ENCODE results near the gene HSD17B4.
A peak's percentile ranks its signal among the peaks of the same experiment; 100 is the strongest.

HSD17B4 gene

GRCh38 chr5:119452373-119453039, at the start of gene HSD17B4:
TSS of gene HSD17B4 (plus strand) at chr5:119452497. CDS start at chr5:119452576, 79 bp downstream.
- Histone ChIP-seq H3K79me2 (ENCODE audit: low read length) (peaks cover 13% of the 10 kb centered on the region), H3K4me1 (ENCODE audit: low read length) (peaks cover 37% of the 10 kb centered on the region), H3K36me3 (replicated peaks; ENCODE audit: low read depth, low read length) (no peaks in the 10 kb centered on the region), H3K27me3 (ENCODE audit: low read depth, low read length) (no peaks in the 10 kb centered on the region), H2AFZ (ENCODE audit: low read depth, low read length) (peak within 1 kb of the TSS; percentile 86), H3K4me2 (ENCODE audit: low read length) (peak within 1 kb of the TSS; percentile 92), H3K4me3 (ENCODE audit: low read length) (peak within 1 kb of the TSS; percentile 94), H4K20me1 (ENCODE audit: insufficient read depth, low read length) (no peaks in the 10 kb centered on the region), H3K27ac (ENCODE audit: low read length) (peak within 1 kb of the TSS; percentile 38), H3K9ac (ENCODE audit: low read length) (peak within 1 kb of the TSS; percentile 73), H3K9me3 (ENCODE audit: insufficient read depth, low read length) (no peaks in the 10 kb centered on the region)
- no peak for TF ChIP-seq CTCF (IDR thresholded peaks at IDR 0.05; ENCODE audit: low read depth, low read length)
- no peak for TF ChIP-seq EZH2phosphoT487 (IDR thresholded peaks at IDR 0.05; ENCODE audit: low read depth)

- TF ChIP-seq CTCF (IDR thresholded peaks at IDR 0.05; ENCODE audit: low read depth, low read length) (no peak), EZH2phosphoT487 (IDR thresholded peaks at IDR 0.05; ENCODE audit: low read depth) (no peak)
- H3K9me3 ChIP-seq (ENCODE audit: insufficient read depth, low read length), result no peaks in the 10 kb centered on the region
- H4K20me1 ChIP-seq (ENCODE audit: insufficient read depth, low read length), result no peaks in the 10 kb centered on the region
- no peak overlapping the region for H3K9ac ChIP-seq (ENCODE audit: low read length)
- H3K36me3 ChIP-seq (replicated peaks; ENCODE audit: low read depth, low read length), result no peaks in the 10 kb centered on the region
- no peak overlapping the region for H3K4me2 ChIP-seq (ENCODE audit: low read length)
- H2AFZ ChIP-seq (ENCODE audit: low read depth, low read length), result no peak overlapping the region
- peaks cover 3% of the 10 kb centered on the region; the same call in 1 of the 2 replicates for H3K79me2 ChIP-seq (ENCODE audit: low read length)
- no peak overlapping the region for H3K4me3 ChIP-seq (ENCODE audit: low read length)
- H3K27me3 ChIP-seq (ENCODE audit: low read depth, low read length), result no peaks in the 10 kb centered on the region
- peaks cover 63% of the 10 kb centered on the region for H3K4me1 ChIP-seq (ENCODE audit: low read length)
- H3K27ac ChIP-seq (ENCODE audit: low read length), result no peak overlapping the region
Measured at GRCh38 chr5:119402555-119402954, 49.7 kb upstream of the HSD17B4 start.

GRCh38 chr5:119404033-119404432, 48.3 kb upstream of the HSD17B4 start:
- no peaks in the 10 kb centered on the region for H3K27me3 ChIP-seq (ENCODE audit: low read depth, low read length)

GRCh38 chr5:119405419-119405818, 46.9 kb upstream of the HSD17B4 start:
- H3K79me2 ChIP-seq (ENCODE audit: low read length), result no peaks in the 10 kb centered on the region
- H3K27me3 ChIP-seq (ENCODE audit: low read depth, low read length), result no peaks in the 10 kb centered on the region
- peaks cover 54% of the 10 kb centered on the region for H3K4me1 ChIP-seq (ENCODE audit: low read length)
- no peak overlapping the region for H2AFZ ChIP-seq (ENCODE audit: low read depth, low read length)
- TF ChIP-seq EZH2phosphoT487 (IDR thresholded peaks at IDR 0.05; ENCODE audit: low read depth) (no peak), CTCF (IDR thresholded peaks at IDR 0.05; ENCODE audit: low read depth, low read length) (no peak)
- no peaks in the 10 kb centered on the region for H3K36me3 ChIP-seq (replicated peaks; ENCODE audit: low read depth, low read length)
- H3K4me3 ChIP-seq (ENCODE audit: low read length), result no peak overlapping the region
- H3K4me2 ChIP-seq (ENCODE audit: low read length), result peak overlapping the region; percentile 6; the same call in 1 of the 2 replicates
- no peaks in the 10 kb centered on the region for H4K20me1 ChIP-seq (ENCODE audit: insufficient read depth, low read length)
- no peak overlapping the region for H3K9ac ChIP-seq (ENCODE audit: low read length)
- no peak overlapping the region for H3K27ac ChIP-seq (ENCODE audit: low read length)
- H3K9me3 ChIP-seq (ENCODE audit: insufficient read depth, low read length), result no peaks in the 10 kb centered on the region

More at GRCh38 chr5:119404033-119404432, 48.3 kb upstream of the HSD17B4 start:
- TF ChIP-seq EZH2phosphoT487 (IDR thresholded peaks at IDR 0.05; ENCODE audit: low read depth), result no peak
- H3K4me2 ChIP-seq (ENCODE audit: low read length), result peak overlapping the region; percentile 64
- H3K36me3 ChIP-seq (replicated peaks; ENCODE audit: low read depth, low read length), result no peaks in the 10 kb centered on the region
- H3K27ac ChIP-seq (ENCODE audit: low read length), result 0 out of 2 replicates have a peak overlapping the region, but pooled peaks have one; percentile 8
- no peak overlapping the region for H3K9ac ChIP-seq (ENCODE audit: low read length)
- no peak overlapping the region for H3K4me3 ChIP-seq (ENCODE audit: low read length)
- no peaks in the 10 kb centered on the region for H3K9me3 ChIP-seq (ENCODE audit: insufficient read depth, low read length)
- no peak overlapping the region for H2AFZ ChIP-seq (ENCODE audit: low read depth, low read length)
- no peaks in the 10 kb centered on the region for H4K20me1 ChIP-seq (ENCODE audit: insufficient read depth, low read length)
- no peaks in the 10 kb centered on the region for H3K79me2 ChIP-seq (ENCODE audit: low read length)
- peaks cover 52% of the 10 kb centered on the region for H3K4me1 ChIP-seq (ENCODE audit: low read length)
